Endothelial cell of umbilical vein (primary cell): Measurements from ENCODE around the gene CCHCR1. TPM values are rescaled to one million over a fixed set of nuclear protein-coding genes. Genes with fewer than 3 reads are reported as not detected.
"Not testable (repeated sequence)": the region's sequence is repeated elsewhere in the genome, so short reads cannot be mapped to it uniquely, and the experiment has no call there.

Experiments
- BruUV-seq: library from RNA; stranded (reverse); fragments of 400-500 nt; replicated peaks from 2 replicates; lab custom pipeline; 2021; lab: Mats Ljungman, UMichigan
- CTCF ChIA-PET: fragments of 300-600, 350-600 bp; sonication (Branson Sonifier 250); formaldehyde crosslinking; loops from one replicate; lab custom pipeline; 2021; ENCODE audit warnings: antibody characterized with exemption, inconsistent platforms; lab: Charles Lee
- POLR2A ChIA-PET: fragments of 300-600, 350-600 bp; sonication (Branson Sonifier 250); formaldehyde crosslinking; loops from one replicate; lab custom pipeline; 2021; ENCODE audit warnings: antibody characterized with exemption, inconsistent platforms; lab: Charles Lee
- DNase-seq: peaks from one replicate; pipeline ENCODE4 v3.0.0-alpha.2; 2011; ENCODE audit warnings: low read depth, low spot score
- FAIRE-seq: peaks from 2 replicates; lab custom pipeline; 2011; peaks lifted over from hg19 to GRCh38; lab: Jason Lieb, UNC
- H2AFZ ChIP-seq: 2 replicates; pipeline ENCODE4 v1.6.0; 2012; ENCODE audit warnings: low read depth, low read length, control low read depth, inconsistent platforms
- H3K27ac ChIP-seq: 2 replicates; pipeline ENCODE4 v1.5.1; 2011; ENCODE audit warnings: low read depth, mild to moderate bottlenecking, control low read depth, low read length, moderate library complexity; ENCODE audit not compliant: insufficient read depth
- H3K27me3 ChIP-seq, 2 experiments: 2 replicates each; pipeline versions ENCODE4 v1.6.0 to v1.6.1; 2011; ENCODE audit warnings: low read length in 2 of 2, mixed read lengths in 1 of 2; ENCODE audit not compliant: control insufficient read depth in 2 of 2, insufficient read depth in 2 of 2
- H3K36me3 ChIP-seq, 2 experiments: 2 replicates in 1 of 2; 3 replicates in 1 of 2; pipeline ENCODE4 v1.5.1; 2011; ENCODE audit warnings: low read length in 2 of 2, mild to moderate bottlenecking in 1 of 2, moderate library complexity in 1 of 2; ENCODE audit not compliant: control insufficient read depth in 2 of 2, insufficient read depth in 2 of 2; ENCODE audit errors: extremely low read depth in 1 of 2
- H3K4me1 ChIP-seq: 3 replicates; pipeline ENCODE4 v1.5.1; 2011; ENCODE audit warnings: mild to moderate bottlenecking, low read length; ENCODE audit not compliant: control insufficient read depth, insufficient read depth; ENCODE audit errors: extremely low read depth
- H3K4me2 ChIP-seq: 2 replicates; pipeline ENCODE4 v1.6.1; 2011; ENCODE audit warnings: low read length, control low read depth, mixed read lengths; ENCODE audit not compliant: insufficient read depth
- H3K4me3 ChIP-seq, 3 experiments: fragments of 200-600 bp in 1 of 3; sonication (generic), shearing (Covaris generic) in 1 of 3; replicated peaks in 1 of 3; 2 replicates each; pipeline ENCODE4 v1.5.1; 2011 to 2016; ENCODE audit warnings: control low read depth in 3 of 3, low read length in 3 of 3, mild to moderate bottlenecking in 2 of 3, inconsistent platforms in 1 of 3, low read depth in 1 of 3, moderate library complexity in 1 of 3; ENCODE audit not compliant: insufficient read depth in 1 of 3
- H3K79me2 ChIP-seq: 2 replicates; pipeline ENCODE4 v1.6.0; 2012; ENCODE audit warnings: low read length, inconsistent platforms; ENCODE audit not compliant: control insufficient read depth, insufficient read depth
- H3K9ac ChIP-seq: replicated peaks from 2 replicates; pipeline ENCODE3; 2011; ENCODE audit warnings: low read length, control low read depth; ENCODE audit not compliant: insufficient read depth; ENCODE audit errors: extremely low read depth
- H3K9me1 ChIP-seq: replicated peaks from 3 replicates; pipeline ENCODE4 v1.6.0; 2011; ENCODE audit warnings: mild to moderate bottlenecking, low read length; ENCODE audit not compliant: control insufficient read depth, insufficient read depth; ENCODE audit errors: extremely low read depth
- H3K9me3 ChIP-seq: replicated peaks from 2 replicates; pipeline ENCODE4 v1.5.1; 2012; ENCODE audit warnings: low read length, inconsistent platforms; ENCODE audit not compliant: control insufficient read depth, insufficient read depth
- H4K20me1 ChIP-seq: replicated peaks from 2 replicates; pipeline ENCODE3; 2011; ENCODE audit warnings: mild to moderate bottlenecking, low read length; ENCODE audit not compliant: control insufficient read depth, insufficient read depth; ENCODE audit errors: extremely low read depth
- EZH2 ChIP-seq: IDR thresholded peaks from 2 replicates; pipeline ENCODE4 v1.6.1; 2012; ENCODE audit warnings: borderline replicate concordance, low read depth, mild to moderate bottlenecking, moderate library complexity, low read length, inconsistent platforms; ENCODE audit not compliant: severe bottlenecking
- FOS ChIP-seq: IDR thresholded peaks from 2 replicates; pipeline ENCODE4 v1.6.1; 2011; ENCODE audit warnings: mild to moderate bottlenecking, low read length, moderate library complexity, borderline replicate concordance; ENCODE audit not compliant: insufficient read depth
- GATA2 ChIP-seq: IDR thresholded peaks from 2 replicates; pipeline ENCODE4 v1.7.0; 2011; ENCODE audit warnings: low read depth, mild to moderate bottlenecking, moderate library complexity, mixed read lengths, low read length; ENCODE audit not compliant: insufficient read length, insufficient read depth
- JUN ChIP-seq: IDR thresholded peaks from 2 replicates; pipeline ENCODE4 v1.6.1; 2011; ENCODE audit warnings: borderline replicate concordance, low read depth; ENCODE audit not compliant: insufficient read length, insufficient read depth
- MYC ChIP-seq: IDR thresholded peaks from one replicate; pipeline ENCODE4 v1.6.1; 2011; ENCODE audit warnings: mild to moderate bottlenecking, low read depth, low read length
- POLR2A ChIP-seq: IDR thresholded peaks from 2 replicates; pipeline ENCODE4 v1.6.1; 2012; ENCODE audit warnings: low read depth, mild to moderate bottlenecking, control low read depth, low read length
- POLR2AphosphoS5 ChIP-seq: IDR thresholded peaks from 2 replicates; pipeline ENCODE4 v1.6.1; 2012; ENCODE audit warnings: low read depth, mild to moderate bottlenecking, control low read depth, low read length, moderate library complexity; ENCODE audit not compliant: insufficient read depth
- dilution Hi-C: fragments of 300-500 bp; cut with MboI; formaldehyde crosslinking; loops from one replicate; pipeline ENCODE4 v1.15.0; 2019; ENCODE audit warnings: low sequenced_read_pairs; ENCODE audit not compliant: extremely low pct_ligation_motif_present
- intact Hi-C: fragments of 100-400 bp; cut with micrococcal nuclease; formaldehyde crosslinking; loops from one replicate; pipeline ENCODE4 v1.10.0; 2022
- polyA plus RNA-seq, 4 experiments: library from polyadenylated mRNA; depleted of rRNA in 3 of 4; stranded (reverse) in 3 of 4; unstranded in 1 of 4; fragments of >200 nt; gene quantifications; 2 replicates each; pipeline versions ENCODE4 v1.2.1 to v1.2.3, GENCODE V29; 2011 to 2012; ENCODE audit warnings: missing spikeins in 1 of 4
- total RNA-seq: library from RNA; stranded (reverse); gene quantifications from 2 replicates; pipeline ENCODE4 v1.2.3, GENCODE V29; 2021
- TF ChIP-seq, protein P1 (sequence below): IDR thresholded peaks from 2 replicates; pipeline ENCODE4 v1.6.1; 2011; ENCODE audit not compliant: insufficient read depth, insufficient read length
- TF ChIP-seq, protein P2 (sequence below), 2 donors: IDR thresholded peaks; 1 replicate in 1 of 2; 2 replicates in 1 of 2; pipeline ENCODE4 v1.5.1; 2011; ENCODE audit warnings: low read length in 2 of 2, mild to moderate bottlenecking in 2 of 2, moderate library complexity in 2 of 2, control low read depth in 1 of 2, inconsistent platforms in 1 of 2, low read depth in 1 of 2; ENCODE audit not compliant: insufficient read depth in 1 of 2; ENCODE audit errors: extremely low read depth in 1 of 2

Gene CCHCR1
- total and polyA plus RNA-seq, 2 donors (not counting 3 experiments of a cell fraction or from before 2014, with no cell fraction given), result 12.8 to 23.2 TPM

DNA sequence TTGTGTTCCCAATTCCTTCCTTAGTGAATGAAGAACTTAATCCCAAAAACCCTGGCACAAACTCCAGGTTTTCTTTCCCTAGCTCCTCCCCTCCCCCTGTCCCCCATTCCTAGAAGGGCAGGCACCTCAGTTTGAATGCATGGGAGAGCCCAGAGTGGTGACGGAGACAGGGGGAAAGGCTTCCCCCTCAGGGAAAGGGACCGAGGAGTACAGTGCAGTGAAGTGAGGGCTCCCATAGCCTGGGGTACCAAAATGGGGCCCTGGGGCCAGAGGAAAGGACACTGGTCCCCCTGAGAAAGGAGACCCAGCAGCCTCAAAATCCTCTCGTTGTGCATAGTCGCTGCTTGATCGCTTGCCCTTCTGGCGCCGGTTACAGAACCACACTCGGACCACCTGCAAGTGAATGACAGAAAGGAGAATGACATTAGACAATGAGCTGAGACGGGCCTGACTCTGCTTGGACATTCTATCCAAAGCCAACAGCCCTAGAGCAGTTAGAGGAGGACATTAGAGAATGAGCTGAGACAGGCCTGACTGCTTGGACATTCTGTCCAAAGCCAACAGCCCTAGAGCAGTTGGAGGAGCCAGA lies 7.0 kb upstream of the CCHCR1 start:
- H3K4me3 ChIP-seq, dilution Hi-C loops, BruUV-seq, H3K9ac ChIP-seq, FAIRE-seq, H3K9me1 ChIP-seq, POLR2A ChIA-PET, H3K4me1 ChIP-seq, H3K27me3 ChIP-seq, H2AFZ ChIP-seq, intact Hi-C loops, H4K20me1 ChIP-seq, H3K9me3 ChIP-seq, H3K27ac ChIP-seq, H3K79me2 ChIP-seq, DNase-seq, H3K4me2 ChIP-seq, H3K36me3 ChIP-seq: not testable (repeated sequence)
- CTCF ChIA-PET, result interaction anchor here (0.6 to 1.1 kb wide), 2 partner anchors 27 to 28 kb away, joined by 4 read pairs; no protein-coding TSS in a partner anchor

DNA sequence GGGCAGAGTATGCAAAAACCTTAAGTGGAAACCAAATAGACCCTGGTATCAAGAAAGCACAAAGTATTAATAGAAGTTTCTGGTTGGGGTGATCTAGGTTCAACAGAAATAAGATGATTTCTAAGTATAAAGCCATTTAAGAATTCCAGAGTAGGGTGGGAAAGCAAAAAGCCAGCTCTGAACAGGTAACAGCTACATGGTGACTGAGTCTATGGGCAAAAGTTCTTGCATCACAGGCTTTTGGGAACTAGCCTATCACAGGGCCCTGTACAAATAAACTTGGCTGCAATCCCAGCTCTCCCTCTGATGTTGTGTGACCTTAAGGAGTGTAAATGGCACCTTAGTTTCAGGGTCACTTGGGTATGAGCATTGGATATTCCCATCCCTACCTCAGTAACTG lies 6.3 kb upstream of the CCHCR1 start:
- Histone ChIP-seq H3K27me3 (no peaks in the 10 kb centered on the region), H3K36me3 (no peaks in the 10 kb centered on the region), H2AFZ (no peak overlapping the region), H3K4me1 (peaks cover 9% of the 10 kb centered on the region), H3K4me2 (no peak overlapping the region), H3K27ac (no peak overlapping the region), H3K9me3 (no peaks in the 10 kb centered on the region), H3K9me1 (no peaks in the 10 kb centered on the region), H3K9ac (no peak overlapping the region), H3K79me2 (peaks cover 13% of the 10 kb centered on the region), H3K4me3 (no peak overlapping the region), H4K20me1 (no peaks in the 10 kb centered on the region)
- DNase-seq (no peak), FAIRE-seq (peak; percentile 26)
- TF ChIP-seq, protein P1, sequence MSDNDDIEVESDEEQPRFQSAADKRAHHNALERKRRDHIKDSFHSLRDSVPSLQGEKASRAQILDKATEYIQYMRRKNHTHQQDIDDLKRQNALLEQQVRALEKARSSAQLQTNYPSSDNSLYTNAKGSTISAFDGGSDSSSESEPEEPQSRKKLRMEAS, result no peak
- TF ChIP-seq GATA2, result no peak
- no peak for TF ChIP-seq MYC
- no peak for TF ChIP-seq JUN
- no peak for TF ChIP-seq EZH2
- no peak for TF ChIP-seq FOS
- no peak for TF ChIP-seq POLR2A
- TF ChIP-seq POLR2AphosphoS5, result no peak
- TF ChIP-seq, protein P2, sequence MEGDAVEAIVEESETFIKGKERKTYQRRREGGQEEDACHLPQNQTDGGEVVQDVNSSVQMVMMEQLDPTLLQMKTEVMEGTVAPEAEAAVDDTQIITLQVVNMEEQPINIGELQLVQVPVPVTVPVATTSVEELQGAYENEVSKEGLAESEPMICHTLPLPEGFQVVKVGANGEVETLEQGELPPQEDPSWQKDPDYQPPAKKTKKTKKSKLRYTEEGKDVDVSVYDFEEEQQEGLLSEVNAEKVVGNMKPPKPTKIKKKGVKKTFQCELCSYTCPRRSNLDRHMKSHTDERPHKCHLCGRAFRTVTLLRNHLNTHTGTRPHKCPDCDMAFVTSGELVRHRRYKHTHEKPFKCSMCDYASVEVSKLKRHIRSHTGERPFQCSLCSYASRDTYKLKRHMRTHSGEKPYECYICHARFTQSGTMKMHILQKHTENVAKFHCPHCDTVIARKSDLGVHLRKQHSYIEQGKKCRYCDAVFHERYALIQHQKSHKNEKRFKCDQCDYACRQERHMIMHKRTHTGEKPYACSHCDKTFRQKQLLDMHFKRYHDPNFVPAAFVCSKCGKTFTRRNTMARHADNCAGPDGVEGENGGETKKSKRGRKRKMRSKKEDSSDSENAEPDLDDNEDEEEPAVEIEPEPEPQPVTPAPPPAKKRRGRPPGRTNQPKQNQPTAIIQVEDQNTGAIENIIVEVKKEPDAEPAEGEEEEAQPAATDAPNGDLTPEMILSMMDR (IDR thresholded peaks at IDR 0.05; ENCODE audit: extremely low read depth in 1 of 2, insufficient read depth in 1 of 2, low read depth in 1 of 2, low read length in 2 of 2), result no peak
- ChIA-PET CTCF (interaction anchor here (1.1 kb wide), 1 partner anchor 27 kb away, joined by 4 read pairs; no protein-coding TSS in a partner anchor), POLR2A (no interaction called here)
- intact Hi-C loops, result no loop called here
- BruUV-seq, result no TSS peak
- dilution Hi-C loops, result no loop called here
